ENCODE data around the gene CYP4A22. TPM values are rescaled to one million over a fixed set of nuclear protein-coding genes. Genes with fewer than 3 reads are reported as not detected.
A peak's percentile ranks its signal among the peaks of the same experiment; 100 is the strongest.

The CYP4A22 gene
- polyA plus RNA-seq, 1 donor from 2014 or later: not detected

- Mint-ChIP-seq H3K4me3 (no peak overlapping the region), H3K4me1 (peaks cover 0 to 10% (median 9%) of the 10 kb centered on the region in 3 donors), H3K9me3 (no peaks in the 10 kb centered on the region), H3K27me3 (peaks cover 21% of the 10 kb centered on the region), H3K27ac (no peak overlapping the region), H3K36me3 (no peaks in the 10 kb centered on the region)
These were observed 41.4 kb downstream of the CYP4A22 start for GRCh38 chr1:47178654-47179016.

- Mint-ChIP-seq H3K4me3 (peak overlapping the region in 3 of 4 donors; percentile 47 to 69 (median 66)), H3K27ac (peak overlapping the region in 1 of 3 donors; percentile 54), H3K9me3 (no peaks in the 10 kb centered on the region), H3K4me1 (peaks cover 0 to 10% (median 9%) of the 10 kb centered on the region in 3 donors), H3K36me3 (no peaks in the 10 kb centered on the region), H3K27me3 (peaks cover 20% of the 10 kb centered on the region)
These were observed 42.1 kb downstream of the CYP4A22 start for GRCh38 chr1:47179017-47179987.

- peaks cover 20% of the 10 kb centered on the region for H3K27me3 Mint-ChIP-seq
- peaks cover 0 to 10% (median 6%) of the 10 kb centered on the region in 3 donors for H3K4me1 Mint-ChIP-seq
- peak overlapping the region in 1 of 4 donors; percentile 10 for H3K4me3 Mint-ChIP-seq
- H3K9me3 Mint-ChIP-seq: no peaks in the 10 kb centered on the region
- H3K36me3 Mint-ChIP-seq: no peaks in the 10 kb centered on the region
- H3K27ac Mint-ChIP-seq: peak overlapping the region in 1 of 3 donors; percentile 2
These were observed 42.8 kb downstream of the CYP4A22 start for GRCh38 chr1:47179988-47180563.

GRCh38 chr1:47180603-47181094 is 43.4 kb downstream of the CYP4A22 start:
- no peaks in the 10 kb centered on the region for H3K9me3 Mint-ChIP-seq
- peak overlapping the region in 1 of 3 donors; percentile 2 for H3K27ac Mint-ChIP-seq
- no peak overlapping the region for H3K4me3 Mint-ChIP-seq
- H3K27me3 Mint-ChIP-seq: peaks cover 20% of the 10 kb centered on the region
- H3K36me3 Mint-ChIP-seq: no peaks in the 10 kb centered on the region
- H3K4me1 Mint-ChIP-seq: peaks cover 0 to 6% (median 4%) of the 10 kb centered on the region in 3 donors

- H3K27ac Mint-ChIP-seq: peak overlapping the region in 1 of 3 donors; percentile 43
- no peaks in the 10 kb centered on the region for H3K9me3 Mint-ChIP-seq
- H3K4me1 Mint-ChIP-seq: peaks cover 0 to 6% (median 4%) of the 10 kb centered on the region in 3 donors
- H3K4me3 Mint-ChIP-seq: no peak overlapping the region
- peaks cover 20% of the 10 kb centered on the region for H3K27me3 Mint-ChIP-seq
- no peaks in the 10 kb centered on the region for H3K36me3 Mint-ChIP-seq
These were observed 44.1 kb downstream of the CYP4A22 start for GRCh38 chr1:47181095-47181954.

- H3K27me3 Mint-ChIP-seq: peaks cover 22% of the 10 kb centered on the region
- H3K27ac Mint-ChIP-seq: no peak overlapping the region
- no peak overlapping the region for H3K4me3 Mint-ChIP-seq
- H3K9me3 Mint-ChIP-seq: no peaks in the 10 kb centered on the region
- H3K4me1 Mint-ChIP-seq: peaks cover 0 to 6% (median 4%) of the 10 kb centered on the region in 3 donors
- no peaks in the 10 kb centered on the region for H3K36me3 Mint-ChIP-seq
These were observed 44.9 kb downstream of the CYP4A22 start for GRCh38 chr1:47181955-47182675.

- H3K9me3 Mint-ChIP-seq: no peaks in the 10 kb centered on the region
- H3K36me3 Mint-ChIP-seq: no peaks in the 10 kb centered on the region
- peaks cover 0 to 6% (median 4%) of the 10 kb centered on the region in 3 donors for H3K4me1 Mint-ChIP-seq
- H3K27me3 Mint-ChIP-seq: peaks cover 20% of the 10 kb centered on the region
- H3K27ac Mint-ChIP-seq: no peak overlapping the region
- no peak overlapping the region for H3K4me3 Mint-ChIP-seq
These were observed 45.5 kb downstream of the CYP4A22 start for GRCh38 chr1:47182676-47183235.

GRCh38 chr1:47183308-47184089 is 46.3 kb downstream of the CYP4A22 start:
- Mint-ChIP-seq H3K27me3 (peaks cover 20% of the 10 kb centered on the region), H3K27ac (no peak overlapping the region), H3K4me3 (no peak overlapping the region), H3K36me3 (no peaks in the 10 kb centered on the region), H3K4me1 (peaks cover 0 to 6% (median 4%) of the 10 kb centered on the region in 3 donors), H3K9me3 (no peaks in the 10 kb centered on the region)

GRCh38 chr1:47184090-47184821 is 47.0 kb downstream of the CYP4A22 start:
- Mint-ChIP-seq H3K27me3 (peaks cover 15% of the 10 kb centered on the region), H3K27ac (no peak overlapping the region), H3K36me3 (no peaks in the 10 kb centered on the region), H3K4me1 (peaks cover 0 to 3% (median 3%) of the 10 kb centered on the region in 3 donors), H3K9me3 (no peaks in the 10 kb centered on the region), H3K4me3 (no peak overlapping the region)

- Mint-ChIP-seq H3K27me3 (peaks cover 9% of the 10 kb centered on the region), H3K9me3 (no peaks in the 10 kb centered on the region), H3K27ac (no peak overlapping the region), H3K4me3 (no peak overlapping the region), H3K4me1 (no peaks in the 10 kb centered on the region), H3K36me3 (no peaks in the 10 kb centered on the region)
These were observed 47.8 kb downstream of the CYP4A22 start for GRCh38 chr1:47184822-47185677.

GRCh38 chr1:47186267-47187185 is 49.3 kb downstream of the CYP4A22 start:
- no peaks in the 10 kb centered on the region for H3K9me3 Mint-ChIP-seq
- no peaks in the 10 kb centered on the region for H3K36me3 Mint-ChIP-seq
- peak overlapping the region in 1 of 3 donors; percentile 83 for H3K27ac Mint-ChIP-seq
- H3K4me3 Mint-ChIP-seq: no peak overlapping the region
- peaks cover 3% of the 10 kb centered on the region for H3K27me3 Mint-ChIP-seq
- no peaks in the 10 kb centered on the region for H3K4me1 Mint-ChIP-seq

Measured in IgD-negative memory B cell (primary cell).